IMR-90 (cell line): ENCODE measurements around the gene NIT1. TPM values are rescaled to one million over a fixed set of nuclear protein-coding genes. Genes with fewer than 3 reads are reported as not detected.
A peak's percentile ranks its signal among the peaks of the same experiment; 100 is the strongest.

Experiments used
- ATAC-seq: fragments of 200-7000 bp; cut with Tn5 transposase; 2 replicates; pipeline ENCODE4 v1.9.1; 2020; ENCODE audit warnings: low read depth, mild to moderate bottlenecking, moderate library complexity
- BruUV-seq: library from RNA; stranded (reverse); fragments of 400-500 nt; replicated peaks from 2 replicates; lab custom pipeline; 2021; lab: Mats Ljungman, UMichigan
- CTCF ChIA-PET: fragments of 300-600 bp; formaldehyde crosslinking; extraction: SDS; loops from one replicate; lab custom pipeline; 2021; ENCODE audit warnings: antibody characterized with exemption; lab: Yijun Ruan, JAX
- POLR2A ChIA-PET: fragments of 300-600 bp; sonication (Branson Sonifier 250); formaldehyde crosslinking; loops from one replicate; lab custom pipeline; 2022; ENCODE audit warnings: antibody characterized with exemption; ENCODE audit not compliant: unreplicated experiment; lab: Charles Lee
- DNase-seq: peaks from one replicate; pipeline ENCODE4 v3.0.0; 2013
- H2AFZ ChIP-seq: replicated peaks from 2 replicates; pipeline ENCODE3; 2013; ENCODE audit warnings: low read length, mild to moderate bottlenecking; ENCODE audit not compliant: poor library complexity
- H2AK5ac ChIP-seq: 2 replicates; pipeline ENCODE4 v1.6.1; 2013; ENCODE audit warnings: low read depth, low read length, inconsistent platforms
- H2AK9ac ChIP-seq: replicated peaks from 2 replicates; pipeline ENCODE3; 2013; ENCODE audit warnings: mild to moderate bottlenecking, low read depth, low read length, moderate library complexity; ENCODE audit not compliant: poor library complexity
- H2BK120ac ChIP-seq: 2 replicates; pipeline ENCODE4 v1.6.1; 2013; ENCODE audit warnings: low read depth, low read length, inconsistent platforms
- H2BK15ac ChIP-seq: 3 replicates; pipeline ENCODE4 v1.6.1; 2013; ENCODE audit warnings: low read depth, low read length, inconsistent platforms
- H2BK20ac ChIP-seq: 2 replicates; pipeline ENCODE4 v1.6.1; 2013; ENCODE audit warnings: low read depth, mild to moderate bottlenecking, inconsistent platforms, low read length, moderate library complexity
- H2BK5ac ChIP-seq: 2 replicates; pipeline ENCODE4 v1.6.1; 2013; ENCODE audit warnings: mild to moderate bottlenecking, low read depth, low read length, inconsistent platforms; ENCODE audit not compliant: poor library complexity, severe bottlenecking
- H3K14ac ChIP-seq: replicated peaks from 2 replicates; pipeline ENCODE4 v1.6.1; 2013; ENCODE audit warnings: low read depth, low read length, inconsistent platforms
- H3K18ac ChIP-seq: 2 replicates; pipeline ENCODE4 v1.6.1; 2013; ENCODE audit warnings: low read depth, low read length, control low read depth
- H3K23ac ChIP-seq: 2 replicates; pipeline ENCODE4 v1.6.1; 2013; ENCODE audit warnings: low read depth, low read length, inconsistent platforms
- H3K27ac ChIP-seq: 2 replicates; pipeline ENCODE4 v1.5.1; 2013; ENCODE audit warnings: mild to moderate bottlenecking, control low read depth, low read length; ENCODE audit not compliant: insufficient read depth
- H3K27me3 ChIP-seq: 2 replicates; pipeline ENCODE4 v1.6.1; 2013; ENCODE audit warnings: low read length; ENCODE audit not compliant: control insufficient read depth, insufficient read depth
- H3K36me3 ChIP-seq: 2 replicates; pipeline ENCODE4 v1.6.1; 2013; ENCODE audit warnings: low read length, mixed read lengths; ENCODE audit not compliant: control insufficient read depth, insufficient read depth
- H3K4ac ChIP-seq: 2 replicates; pipeline ENCODE4 v1.6.1; 2013; ENCODE audit warnings: low read depth, low read length, inconsistent platforms
- H3K4me1 ChIP-seq: 2 replicates; pipeline ENCODE4 v1.6.1; 2013; ENCODE audit warnings: low read length, mixed read lengths; ENCODE audit not compliant: control insufficient read depth, insufficient read depth
- H3K4me2 ChIP-seq: 2 replicates; pipeline ENCODE4 v1.6.1; 2013; ENCODE audit warnings: low read depth, mild to moderate bottlenecking, control low read depth, low read length, moderate library complexity
- H3K4me3 ChIP-seq: 2 replicates; pipeline ENCODE4 v1.5.1; 2013; ENCODE audit warnings: low read depth, mild to moderate bottlenecking, control low read depth, low read length, moderate library complexity; ENCODE audit not compliant: insufficient read depth
- H3K56ac ChIP-seq: 2 replicates; pipeline ENCODE4 v1.6.1; 2013; ENCODE audit warnings: low read length, inconsistent platforms; ENCODE audit not compliant: insufficient read depth; ENCODE audit errors: extremely low read depth
- H3K79me1 ChIP-seq, 2 experiments: 2 replicates each; pipeline ENCODE4 v1.6.1; 2013; ENCODE audit warnings: low read length in 2 of 2, inconsistent platforms in 1 of 2, low read depth in 1 of 2
- H3K9ac ChIP-seq: 2 replicates; pipeline ENCODE4 v1.6.1; 2013; ENCODE audit warnings: low read depth, low read length, control low read depth
- H3K9me1 ChIP-seq: 2 replicates; pipeline ENCODE4 v1.6.1; 2013; ENCODE audit warnings: low read length, inconsistent platforms; ENCODE audit not compliant: insufficient read depth
- H3K9me3 ChIP-seq: 2 replicates; pipeline ENCODE4 v1.6.1; 2013; ENCODE audit warnings: low read length; ENCODE audit not compliant: control insufficient read depth, insufficient read depth
- H4K20me1 ChIP-seq: 2 replicates; pipeline ENCODE4 v1.6.1; 2013; ENCODE audit warnings: low read length, inconsistent platforms; ENCODE audit not compliant: insufficient read depth
- H4K5ac ChIP-seq: 2 replicates; pipeline ENCODE4 v1.6.1; 2013; ENCODE audit warnings: mild to moderate bottlenecking, low read depth, low read length, control low read depth
- H4K8ac ChIP-seq, 2 experiments: 2 replicates each; pipeline ENCODE4 v1.6.1; 2013; ENCODE audit warnings: low read depth in 2 of 2, low read length in 2 of 2, control low read depth in 1 of 2, inconsistent platforms in 1 of 2
- H4K91ac ChIP-seq: 2 replicates; pipeline ENCODE4 v1.6.1; 2013; ENCODE audit warnings: low read depth, low read length, inconsistent platforms; ENCODE audit not compliant: insufficient read depth
- CEBPB ChIP-seq: IDR thresholded peaks from 2 replicates; pipeline ENCODE4 v1.6.1; 2012; ENCODE audit warnings: low read depth, low read length, improper control_type of control experiment
- FOS ChIP-seq: fragments of 150-350 bp; IDR thresholded peaks from 2 replicates; pipeline ENCODE4 v1.6.1; 2016; ENCODE audit warnings: low read depth, low read length
- MAFK ChIP-seq: IDR thresholded peaks from 2 replicates; pipeline ENCODE4 v1.6.1; 2012; ENCODE audit warnings: low read depth, low read length, improper control_type of control experiment
- MXI1 ChIP-seq: IDR thresholded peaks from 2 replicates; pipeline ENCODE4 v1.6.1; 2012; ENCODE audit warnings: low read depth, mild to moderate bottlenecking, low read length, moderate library complexity, borderline replicate concordance
- RAD21 ChIP-seq: IDR thresholded peaks from 2 replicates; pipeline ENCODE4 v1.6.1; 2012; ENCODE audit warnings: low read length, improper control_type of control experiment
- RCOR1 ChIP-seq: IDR thresholded peaks from 2 replicates; pipeline ENCODE4 v1.6.1; 2012; ENCODE audit warnings: mild to moderate bottlenecking, low read length, improper control_type of control experiment; ENCODE audit not compliant: insufficient replicate concordance
- SMC3 ChIP-seq: fragments of 150-350 bp; IDR thresholded peaks from 2 replicates; pipeline ENCODE4 v1.6.1; 2016; ENCODE audit warnings: low read depth, mild to moderate bottlenecking, antibody characterized with exemption, low read length, moderate library complexity
- WGBS, 2 experiments: methylation state at CpG; one replicate each; pipeline versions ENCODE4 v1.1.5 to v1.1.7; 2013; ENCODE audit warnings: missing lambda C conversion rate in 2 of 2; ENCODE audit not compliant: insufficient read length in 1 of 2; ENCODE audit errors: extremely low coverage in 2 of 2; 5-methylcytosine and 5-hydroxymethylcytosine counted together
- dilution Hi-C: fragments of 300-500 bp; cut with HindIII; formaldehyde crosslinking; loops from one replicate; pipeline ENCODE4 v1.14.3; 2018; ENCODE audit warnings: low sequenced_read_pairs; ENCODE audit not compliant: unreplicated experiment
- in situ Hi-C: fragments of 300-500 bp; cut with MboI; formaldehyde crosslinking; loops from 3 replicates; pipeline ENCODE4 v1.14.3; 2019; ENCODE audit warnings: low sequenced_read_pairs, inconsistent platforms, mixed read lengths
- intact Hi-C: fragments of 100-400 bp; cut with micrococcal nuclease; formaldehyde crosslinking; loops from 2 replicates; pipeline ENCODE4 v1.10.0; 2022
- polyA plus RNA-seq, 3 experiments: library from polyadenylated mRNA; depleted of rRNA; stranded (reverse); fragments of >200 nt; gene quantifications; 2 replicates each; pipeline ENCODE4 v1.2.3, GENCODE V29; 2012; ENCODE audit warnings: low replicate concordance in 1 of 3
- total RNA-seq: library from RNA; depleted of rRNA; stranded (reverse); fragments of >200 nt; gene quantifications from 2 replicates; pipeline ENCODE4 v1.2.3, GENCODE V29; 2012
- TF ChIP-seq, protein P1 (sequence below): conservative IDR thresholded peaks from 2 replicates; pipeline ENCODE4 v1.5.1; 2012; ENCODE audit warnings: mild to moderate bottlenecking, low read depth, low read length, improper control_type of control experiment
- TF ChIP-seq, protein P2 (sequence below): fragments of 150-350 bp; IDR thresholded peaks from 2 replicates; pipeline ENCODE4 v1.6.1; 2017; ENCODE audit warnings: mild to moderate bottlenecking, antibody characterized with exemption, low read length, low read depth
- TF ChIP-seq, protein P3 (sequence below): fragments of 150-350 bp; IDR thresholded peaks from 2 replicates; pipeline ENCODE4 v1.6.1; 2016; ENCODE audit warnings: low read depth, mild to moderate bottlenecking, low read length, moderate library complexity, borderline replicate concordance

NIT1 gene
- total and polyA plus RNA-seq, 2 of the 4 experiments (the other 2 are of a cell fraction) = 22.8 to 33.6 TPM

DNA sequence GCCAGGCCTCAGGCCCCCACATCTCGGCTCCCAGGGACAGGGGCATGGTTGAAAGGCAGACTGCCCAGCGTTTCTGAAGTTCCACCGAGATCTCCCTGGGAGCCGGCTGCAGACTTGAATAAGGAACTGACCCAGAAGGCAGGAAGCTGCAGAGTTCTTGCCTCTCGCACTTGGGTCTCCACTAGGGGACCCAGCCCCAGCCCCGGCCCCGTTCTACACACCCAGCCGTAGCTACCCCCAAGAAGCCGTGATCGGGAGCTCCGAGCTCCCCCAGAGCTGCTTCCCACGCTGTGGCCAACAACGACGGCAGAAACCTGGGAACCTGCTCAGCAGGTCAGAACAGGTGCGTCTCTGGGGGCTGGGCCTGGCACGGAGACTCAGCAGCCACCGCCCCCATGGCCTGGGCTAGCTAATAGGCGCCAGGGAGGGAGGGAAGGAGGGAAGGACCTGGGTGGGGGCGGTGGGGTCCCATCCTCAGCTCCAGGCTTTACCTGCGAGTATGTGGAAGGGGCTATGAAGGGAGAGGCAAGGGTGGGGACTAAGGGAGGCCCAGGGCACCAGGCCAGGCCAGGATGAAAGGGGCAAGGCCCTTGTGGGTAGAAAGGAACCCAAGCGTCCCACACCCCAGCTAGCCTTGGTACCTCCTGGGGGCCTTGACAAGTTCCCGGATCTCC is 28.5 kb upstream of the NIT1 start, which contains the start of gene NECTIN4:
Gene NECTIN4 (minus strand): TSS at position 308 of the 674 bp plus-strand sequence. CDS start 262 bp downstream, at position 46.
- Histone ChIP-seq H3K27ac (no peak within 1 kb of the TSS), H3K79me1 (no peaks in the 10 kb centered on the region), H4K8ac (no peak within 1 kb of the TSS), H3K27me3 (no peaks in the 10 kb centered on the region), H2BK15ac (no peak within 1 kb of the TSS; the same call in 2 of the 3 replicates), H3K9ac (no peak within 1 kb of the TSS), H4K91ac (no peak within 1 kb of the TSS), H4K20me1 (no peaks in the 10 kb centered on the region), H3K23ac (no peak within 1 kb of the TSS), H2AK5ac (0 out of 2 replicates have a peak within 1 kb of the TSS, but pooled peaks have one; percentile 56), H2BK120ac (no peak within 1 kb of the TSS; the same call in 1 of the 2 replicates), H3K36me3 (no peaks in the 10 kb centered on the region), H3K9me3 (no peaks in the 10 kb centered on the region), H3K4me1 (peaks cover 19% of the 10 kb centered on the region), H2BK20ac (no peak within 1 kb of the TSS), H3K18ac (0 out of 2 replicates have a peak within 1 kb of the TSS, but pooled peaks have one; percentile 27), H3K4ac (no peak within 1 kb of the TSS; the same call in 1 of the 2 replicates), H2BK5ac (peak within 1 kb of the TSS; percentile 10), H3K9me1 (peaks cover 19% of the 10 kb centered on the region), H3K14ac (no peak within 1 kb of the TSS; the same call in none of the 2 replicates), H4K5ac (peak within 1 kb of the TSS; percentile 21; the same call in 1 of the 2 replicates), H3K4me2 (no peak within 1 kb of the TSS), H2AFZ (peak within 1 kb of the TSS; percentile 16), H2AK9ac (peak within 1 kb of the TSS; percentile 69), H3K56ac (no peak within 1 kb of the TSS), H3K4me3 (no peak within 1 kb of the TSS)
- ChIA-PET CTCF (interaction anchor here (1.0 kb wide), 1 partner anchor 8 kb away, joined by 4 read pairs; no protein-coding TSS in a partner anchor), POLR2A (no interaction called here)
- ATAC-seq = no peak
- WGBS, 2 experiments = 49% methylated on average over 9 of the region's 22 CpGs; no CpG with 5 or more reads in 1 of the 2 experiments
- BruUV-seq = no TSS peak
- in situ Hi-C loops (no loop called here), intact Hi-C loops (no loop called here), dilution Hi-C loops (no loop called here)
- no peak for DNase-seq
- TF ChIP-seq RCOR1 = no peak
- TF ChIP-seq, protein P1, sequence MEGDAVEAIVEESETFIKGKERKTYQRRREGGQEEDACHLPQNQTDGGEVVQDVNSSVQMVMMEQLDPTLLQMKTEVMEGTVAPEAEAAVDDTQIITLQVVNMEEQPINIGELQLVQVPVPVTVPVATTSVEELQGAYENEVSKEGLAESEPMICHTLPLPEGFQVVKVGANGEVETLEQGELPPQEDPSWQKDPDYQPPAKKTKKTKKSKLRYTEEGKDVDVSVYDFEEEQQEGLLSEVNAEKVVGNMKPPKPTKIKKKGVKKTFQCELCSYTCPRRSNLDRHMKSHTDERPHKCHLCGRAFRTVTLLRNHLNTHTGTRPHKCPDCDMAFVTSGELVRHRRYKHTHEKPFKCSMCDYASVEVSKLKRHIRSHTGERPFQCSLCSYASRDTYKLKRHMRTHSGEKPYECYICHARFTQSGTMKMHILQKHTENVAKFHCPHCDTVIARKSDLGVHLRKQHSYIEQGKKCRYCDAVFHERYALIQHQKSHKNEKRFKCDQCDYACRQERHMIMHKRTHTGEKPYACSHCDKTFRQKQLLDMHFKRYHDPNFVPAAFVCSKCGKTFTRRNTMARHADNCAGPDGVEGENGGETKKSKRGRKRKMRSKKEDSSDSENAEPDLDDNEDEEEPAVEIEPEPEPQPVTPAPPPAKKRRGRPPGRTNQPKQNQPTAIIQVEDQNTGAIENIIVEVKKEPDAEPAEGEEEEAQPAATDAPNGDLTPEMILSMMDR = no peak
- TF ChIP-seq RAD21 = no peak
- TF ChIP-seq MAFK = no peak
- TF ChIP-seq, protein P2, sequence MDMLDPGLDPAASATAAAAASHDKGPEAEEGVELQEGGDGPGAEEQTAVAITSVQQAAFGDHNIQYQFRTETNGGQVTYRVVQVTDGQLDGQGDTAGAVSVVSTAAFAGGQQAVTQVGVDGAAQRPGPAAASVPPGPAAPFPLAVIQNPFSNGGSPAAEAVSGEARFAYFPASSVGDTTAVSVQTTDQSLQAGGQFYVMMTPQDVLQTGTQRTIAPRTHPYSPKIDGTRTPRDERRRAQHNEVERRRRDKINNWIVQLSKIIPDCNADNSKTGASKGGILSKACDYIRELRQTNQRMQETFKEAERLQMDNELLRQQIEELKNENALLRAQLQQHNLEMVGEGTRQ = no peak
- TF ChIP-seq FOS = no peak
- no peak for TF ChIP-seq SMC3
- no peak for TF ChIP-seq MXI1
- TF ChIP-seq, protein P3, sequence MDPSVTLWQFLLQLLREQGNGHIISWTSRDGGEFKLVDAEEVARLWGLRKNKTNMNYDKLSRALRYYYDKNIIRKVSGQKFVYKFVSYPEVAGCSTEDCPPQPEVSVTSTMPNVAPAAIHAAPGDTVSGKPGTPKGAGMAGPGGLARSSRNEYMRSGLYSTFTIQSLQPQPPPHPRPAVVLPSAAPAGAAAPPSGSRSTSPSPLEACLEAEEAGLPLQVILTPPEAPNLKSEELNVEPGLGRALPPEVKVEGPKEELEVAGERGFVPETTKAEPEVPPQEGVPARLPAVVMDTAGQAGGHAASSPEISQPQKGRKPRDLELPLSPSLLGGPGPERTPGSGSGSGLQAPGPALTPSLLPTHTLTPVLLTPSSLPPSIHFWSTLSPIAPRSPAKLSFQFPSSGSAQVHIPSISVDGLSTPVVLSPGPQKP = no peak
- TF ChIP-seq CEBPB = no peak
